Lower leg skin (tissue), 3 donors: ENCODE results near the gene HCRT.

Source experiments
- POLR2A ChIP-seq, 2 donors: fragments of 450-650 bp; IDR thresholded peaks; one replicate each; pipeline ENCODE4 v1.6.1; 2016 to 2017; ENCODE audit warnings: antibody characterized with exemption in 2 of 2, mild to moderate bottlenecking in 1 of 2, moderate library complexity in 1 of 2
- TF ChIP-seq, protein P1 (sequence below), 3 donors: fragments of 450-650 bp; IDR thresholded peaks; one replicate each; pipeline ENCODE4 v1.5.1; 2016; ENCODE audit warnings: antibody characterized with exemption in 3 of 3, mild to moderate bottlenecking in 3 of 3, moderate library complexity in 2 of 3

DNA sequence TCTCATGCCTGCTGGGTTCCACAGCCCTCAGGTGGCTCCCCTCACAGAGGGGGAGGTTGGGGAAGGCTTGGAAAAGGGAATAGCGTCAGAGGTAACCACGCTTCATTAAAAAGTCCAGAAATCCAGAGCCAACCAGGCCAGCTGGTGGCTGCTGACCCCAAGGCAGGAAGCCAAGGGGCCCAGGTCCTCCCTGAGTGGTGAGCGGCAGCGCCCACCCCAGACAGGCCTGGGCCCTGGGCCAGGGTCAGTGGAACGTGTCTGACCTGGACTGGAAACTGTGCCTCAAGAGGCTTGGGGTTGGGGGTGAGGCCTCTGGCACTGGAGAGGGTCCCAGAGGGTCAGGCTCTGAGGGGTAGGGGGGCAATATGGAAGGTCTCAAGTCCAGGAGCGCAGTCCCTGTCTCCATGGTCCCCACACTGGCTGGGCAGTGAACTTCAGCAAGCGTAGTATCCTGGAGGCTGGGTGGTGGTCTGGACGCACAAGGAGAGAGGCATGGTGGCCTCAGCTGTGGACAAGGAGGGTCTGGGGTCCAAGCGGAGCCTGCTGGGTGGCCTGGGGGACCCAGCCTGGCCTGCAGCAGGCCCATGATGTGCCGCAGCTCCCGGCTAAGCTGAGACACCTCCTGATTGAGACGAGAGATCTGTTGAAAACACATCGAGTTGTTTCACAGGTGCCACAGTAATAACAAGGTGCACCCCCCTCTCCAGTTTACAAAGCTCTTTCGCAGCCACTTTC is 25.3 kb downstream of the HCRT start:
- TF ChIP-seq, protein P1, sequence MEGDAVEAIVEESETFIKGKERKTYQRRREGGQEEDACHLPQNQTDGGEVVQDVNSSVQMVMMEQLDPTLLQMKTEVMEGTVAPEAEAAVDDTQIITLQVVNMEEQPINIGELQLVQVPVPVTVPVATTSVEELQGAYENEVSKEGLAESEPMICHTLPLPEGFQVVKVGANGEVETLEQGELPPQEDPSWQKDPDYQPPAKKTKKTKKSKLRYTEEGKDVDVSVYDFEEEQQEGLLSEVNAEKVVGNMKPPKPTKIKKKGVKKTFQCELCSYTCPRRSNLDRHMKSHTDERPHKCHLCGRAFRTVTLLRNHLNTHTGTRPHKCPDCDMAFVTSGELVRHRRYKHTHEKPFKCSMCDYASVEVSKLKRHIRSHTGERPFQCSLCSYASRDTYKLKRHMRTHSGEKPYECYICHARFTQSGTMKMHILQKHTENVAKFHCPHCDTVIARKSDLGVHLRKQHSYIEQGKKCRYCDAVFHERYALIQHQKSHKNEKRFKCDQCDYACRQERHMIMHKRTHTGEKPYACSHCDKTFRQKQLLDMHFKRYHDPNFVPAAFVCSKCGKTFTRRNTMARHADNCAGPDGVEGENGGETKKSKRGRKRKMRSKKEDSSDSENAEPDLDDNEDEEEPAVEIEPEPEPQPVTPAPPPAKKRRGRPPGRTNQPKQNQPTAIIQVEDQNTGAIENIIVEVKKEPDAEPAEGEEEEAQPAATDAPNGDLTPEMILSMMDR (IDR thresholded peaks at IDR 0.05): no peak
- TF ChIP-seq POLR2A (IDR thresholded peaks at IDR 0.05): no peak
